Tibial nerve (tissue), 4 donors: Measurements from ENCODE around the gene SKA1. TPM values are rescaled to one million over a fixed set of nuclear protein-coding genes. Genes with fewer than 3 reads are reported as not detected.
"Not testable (repeated sequence)": the region's sequence is repeated elsewhere in the genome, so short reads cannot be mapped to it uniquely, and the experiment has no call there.

Experiments
- DNase-seq, 2 donors: peaks; one replicate each; pipeline ENCODE4 v3.0.0-alpha.2; 2019; ENCODE audit warnings: low spot score in 2 of 2
- H3K27ac ChIP-seq, 4 donors: fragments of 200-600 bp; sonication (generic) in 3 of 4; one replicate each; pipeline ENCODE4 v1.5.1; 2017 to 2019; ENCODE audit warnings: mild to moderate bottlenecking in 1 of 4
- H3K27me3 ChIP-seq, 2 donors: fragments of 200-600 bp; sonication (generic) in 1 of 2; one replicate each; pipeline versions ENCODE4 v1.5.1 to v1.6.0; 2017 to 2019
- H3K36me3 ChIP-seq, 3 donors: fragments of 200-600 bp; sonication (generic); one replicate each; pipeline ENCODE4 v1.5.1; 2018 to 2019
- H3K4me1 ChIP-seq, 4 donors: fragments of 200-600 bp; sonication (generic) in 3 of 4; one replicate each; pipeline ENCODE4 v1.5.1; 2017 to 2019
- H3K4me3 ChIP-seq, 4 donors: fragments of 200-600 bp; sonication (generic) in 3 of 4; one replicate each; pipeline ENCODE4 v1.5.1; 2017 to 2019; ENCODE audit warnings: mild to moderate bottlenecking in 1 of 4, moderate library complexity in 1 of 4
- H3K9me3 ChIP-seq, 4 donors: fragments of 200-600 bp; sonication (generic) in 3 of 4; one replicate each; pipeline ENCODE4 v1.5.1; 2017 to 2019
- CTCF ChIP-seq, 5 experiments: fragments of 200-600 bp in 3 of 5; fragments of 450-650 bp in 2 of 5; sonication (generic) in 3 of 5; IDR thresholded peaks; one replicate each; pipeline ENCODE4 v1.5.1; 2016 to 2019; ENCODE audit warnings: antibody characterized with exemption in 5 of 5, mild to moderate bottlenecking in 3 of 5, moderate library complexity in 2 of 5
- EP300 ChIP-seq, 2 donors: sonication (generic); formaldehyde crosslinking; IDR thresholded peaks; one replicate each; pipeline ENCODE4 v1.6.1; 2017; ENCODE audit warnings: antibody characterized with exemption in 2 of 2, mild to moderate bottlenecking in 1 of 2
- POLR2A ChIP-seq, 2 donors: fragments of 450-650 bp; IDR thresholded peaks; one replicate each; pipeline ENCODE4 v1.6.1; 2017; ENCODE audit warnings: antibody characterized with exemption in 2 of 2, mild to moderate bottlenecking in 2 of 2, moderate library complexity in 2 of 2
- WGBS, 2 donors: methylation state at CpG; one replicate each; pipeline ENCODE4 v1.1.5; 2018; 5-methylcytosine and 5-hydroxymethylcytosine counted together
- total RNA-seq, 4 donors: library from RNA; depleted of rRNA; stranded (reverse); fragments of >200 nt; gene quantifications; one replicate each; pipeline ENCODE4 v1.1.0, GENCODE V29; 2016

SKA1 gene
- total RNA-seq, 4 donors from 2014 or later: not detected

GRCh38 chr18:50429207-50429948 lies 54.5 kb downstream of the SKA1 start:
- WGBS, 2 donors: 24 to 32% methylated on average over 5 of the region's 5 CpGs
- no peak overlapping the region for H3K27ac ChIP-seq
- TF ChIP-seq POLR2A (IDR thresholded peaks at IDR 0.05) (no peak), CTCF (IDR thresholded peaks at IDR 0.05) (peak in 3 of 5 experiments; percentile 18 to 56 (median 50))
- H3K27me3 ChIP-seq: no peaks in the 10 kb centered on the region
- H3K36me3 ChIP-seq: no peaks in the 10 kb centered on the region
- H3K4me3 ChIP-seq: no peak overlapping the region
- no peak for DNase-seq
- peaks cover 0 to 14% (median 0%) of the 10 kb centered on the region in 4 donors for H3K9me3 ChIP-seq
- no peaks in the 10 kb centered on the region for H3K4me1 ChIP-seq

GRCh38 chr18:50432915-50433314 lies 58.1 kb downstream of the SKA1 start:
- TF ChIP-seq EP300 (IDR thresholded peaks at IDR 0.05): no peak
- TF ChIP-seq POLR2A (IDR thresholded peaks at IDR 0.05): no peak
- no peak for TF ChIP-seq CTCF (IDR thresholded peaks at IDR 0.05)
- DNase-seq: no peak
- Histone ChIP-seq H3K4me3 (no peak overlapping the region), H3K27me3 (no peaks in the 10 kb centered on the region), H3K4me1 (no peaks in the 10 kb centered on the region), H3K27ac (no peak overlapping the region), H3K36me3 (no peaks in the 10 kb centered on the region), H3K9me3 (no peaks in the 10 kb centered on the region)
- WGBS, 2 donors: 86 to 94% methylated on average over 3 of the region's 3 CpGs

- not testable (repeated sequence) for H3K36me3 ChIP-seq, H3K9me3 ChIP-seq, DNase-seq, H3K4me3 ChIP-seq, H3K27ac ChIP-seq, H3K4me1 ChIP-seq, H3K27me3 ChIP-seq
- 91 to 100% methylated on average over 1 of the region's 1 CpG for WGBS, 2 donors
Observed at GRCh38 chr18:50436742-50437141, 61.9 kb downstream of the SKA1 start.

- Histone ChIP-seq H3K4me3 (no peak overlapping the region), H3K4me1 (no peaks in the 10 kb centered on the region), H3K27ac (no peak overlapping the region), H3K27me3 (no peaks in the 10 kb centered on the region), H3K36me3 (no peaks in the 10 kb centered on the region), H3K9me3 (peaks cover 0 to 11% (median 0%) of the 10 kb centered on the region in 4 donors)
- 81 to 86% methylated on average over 2 of the region's 2 CpGs for WGBS, 2 donors
- no peak for TF ChIP-seq EP300 (IDR thresholded peaks at IDR 0.05)
- no peak for TF ChIP-seq CTCF (IDR thresholded peaks at IDR 0.05)
- no peak for TF ChIP-seq POLR2A (IDR thresholded peaks at IDR 0.05)
- DNase-seq: no peak
Observed at GRCh38 chr18:50439460-50440015, 64.7 kb downstream of the SKA1 start.

GRCh38 chr18:50441016-50441415 lies 66.2 kb downstream of the SKA1 start:
- 49 to 53% methylated on average over 4 of the region's 4 CpGs for WGBS, 2 donors
- no peak overlapping the region for H3K4me3 ChIP-seq
- H3K27ac ChIP-seq: no peak overlapping the region
- no peak for TF ChIP-seq CTCF (IDR thresholded peaks at IDR 0.05)
- no peak for TF ChIP-seq EP300 (IDR thresholded peaks at IDR 0.05)
- TF ChIP-seq POLR2A (IDR thresholded peaks at IDR 0.05): no peak
- H3K9me3 ChIP-seq: peaks cover 0 to 13% (median 0%) of the 10 kb centered on the region in 4 donors
- no peaks in the 10 kb centered on the region for H3K4me1 ChIP-seq
- no peak for DNase-seq
- H3K27me3 ChIP-seq: no peaks in the 10 kb centered on the region
- H3K36me3 ChIP-seq: no peaks in the 10 kb centered on the region
